ENCODE results near the gene GREB1.

Gene GREB1

DNA sequence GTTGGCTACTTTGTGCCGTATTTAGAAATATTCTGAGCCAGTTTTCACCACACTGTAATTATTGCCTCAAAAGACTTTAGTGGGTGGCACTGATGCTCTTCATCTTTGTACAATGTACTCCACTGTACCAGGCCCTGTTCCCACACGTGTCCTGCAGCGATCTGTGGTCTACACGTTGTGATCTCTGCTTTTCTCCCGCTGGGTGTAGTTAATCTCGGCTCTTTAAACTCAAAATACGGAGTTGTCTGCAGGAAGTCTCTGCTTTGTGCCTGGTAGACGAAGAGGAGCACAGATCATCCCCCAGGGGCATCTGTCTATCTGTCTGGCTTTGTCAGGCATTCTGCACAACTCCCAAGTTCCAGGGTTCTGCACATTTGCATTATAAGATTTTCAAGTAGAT lies 12.1 kb upstream of the GREB1 start:
- H3K9ac ChIP-seq, result no peak overlapping the region
- H3K4me2 ChIP-seq, result no peak overlapping the region
- H4K20me1 ChIP-seq (ENCODE audit: insufficient read depth), result no peaks in the 10 kb centered on the region
- TF ChIP-seq, protein P1, sequence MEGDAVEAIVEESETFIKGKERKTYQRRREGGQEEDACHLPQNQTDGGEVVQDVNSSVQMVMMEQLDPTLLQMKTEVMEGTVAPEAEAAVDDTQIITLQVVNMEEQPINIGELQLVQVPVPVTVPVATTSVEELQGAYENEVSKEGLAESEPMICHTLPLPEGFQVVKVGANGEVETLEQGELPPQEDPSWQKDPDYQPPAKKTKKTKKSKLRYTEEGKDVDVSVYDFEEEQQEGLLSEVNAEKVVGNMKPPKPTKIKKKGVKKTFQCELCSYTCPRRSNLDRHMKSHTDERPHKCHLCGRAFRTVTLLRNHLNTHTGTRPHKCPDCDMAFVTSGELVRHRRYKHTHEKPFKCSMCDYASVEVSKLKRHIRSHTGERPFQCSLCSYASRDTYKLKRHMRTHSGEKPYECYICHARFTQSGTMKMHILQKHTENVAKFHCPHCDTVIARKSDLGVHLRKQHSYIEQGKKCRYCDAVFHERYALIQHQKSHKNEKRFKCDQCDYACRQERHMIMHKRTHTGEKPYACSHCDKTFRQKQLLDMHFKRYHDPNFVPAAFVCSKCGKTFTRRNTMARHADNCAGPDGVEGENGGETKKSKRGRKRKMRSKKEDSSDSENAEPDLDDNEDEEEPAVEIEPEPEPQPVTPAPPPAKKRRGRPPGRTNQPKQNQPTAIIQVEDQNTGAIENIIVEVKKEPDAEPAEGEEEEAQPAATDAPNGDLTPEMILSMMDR (conservative IDR thresholded peaks at IDR 0.05; ENCODE audit: low read depth, low read length), result no peak
- no peak overlapping the region for H2AFZ ChIP-seq (ENCODE audit: low read depth)
- no peaks in the 10 kb centered on the region for H3K4me1 ChIP-seq (ENCODE audit: low read depth, poor library complexity, severe bottlenecking)
- no peak overlapping the region for H3K4me3 ChIP-seq (IDR thresholded peaks at IDR 0.05; ENCODE audit: insufficient read depth, low read depth, low read length)
- H3K36me3 ChIP-seq (ENCODE audit: insufficient read depth), result no peaks in the 10 kb centered on the region
- no peak overlapping the region for H3K27ac ChIP-seq
- no peaks in the 10 kb centered on the region for H3K79me2 ChIP-seq (ENCODE audit: insufficient read depth, low read depth)
- no peaks in the 10 kb centered on the region for H3K27me3 ChIP-seq (ENCODE audit: insufficient read depth, low read depth)

DNA sequence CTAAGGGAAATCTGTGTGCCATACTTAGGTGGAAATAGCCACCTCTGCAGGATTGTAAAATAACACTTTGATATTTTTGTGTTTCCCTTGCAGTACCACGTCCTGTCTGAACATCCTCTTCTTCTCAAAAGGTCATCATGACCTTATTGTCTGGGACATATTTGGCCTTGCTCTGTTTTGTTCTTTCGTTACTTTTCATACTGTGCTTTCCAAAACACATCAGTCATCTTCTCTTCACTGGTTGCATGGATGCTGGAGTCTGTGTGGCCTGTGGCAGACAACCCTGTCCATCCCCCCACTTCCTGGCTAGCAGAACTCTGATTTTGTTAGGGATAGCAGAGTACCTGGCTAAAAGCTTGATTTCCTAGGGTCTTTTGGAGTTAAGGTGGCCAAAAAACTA lies 9.4 kb upstream of the GREB1 start:
- Histone ChIP-seq H3K9ac (no peak overlapping the region), H3K4me3 (IDR thresholded peaks at IDR 0.05; ENCODE audit: insufficient read depth, low read depth, low read length) (no peak overlapping the region), H3K4me1 (ENCODE audit: low read depth, poor library complexity, severe bottlenecking) (no peaks in the 10 kb centered on the region), H2AFZ (ENCODE audit: low read depth) (no peak overlapping the region), H3K27ac (no peak overlapping the region), H3K79me2 (ENCODE audit: insufficient read depth, low read depth) (no peaks in the 10 kb centered on the region), H4K20me1 (ENCODE audit: insufficient read depth) (no peaks in the 10 kb centered on the region), H3K27me3 (ENCODE audit: insufficient read depth, low read depth) (no peaks in the 10 kb centered on the region), H3K36me3 (ENCODE audit: insufficient read depth) (no peaks in the 10 kb centered on the region), H3K4me2 (no peak overlapping the region)
- TF ChIP-seq, protein P1 (conservative IDR thresholded peaks at IDR 0.05; ENCODE audit: low read depth, low read length), result no peak

DNA sequence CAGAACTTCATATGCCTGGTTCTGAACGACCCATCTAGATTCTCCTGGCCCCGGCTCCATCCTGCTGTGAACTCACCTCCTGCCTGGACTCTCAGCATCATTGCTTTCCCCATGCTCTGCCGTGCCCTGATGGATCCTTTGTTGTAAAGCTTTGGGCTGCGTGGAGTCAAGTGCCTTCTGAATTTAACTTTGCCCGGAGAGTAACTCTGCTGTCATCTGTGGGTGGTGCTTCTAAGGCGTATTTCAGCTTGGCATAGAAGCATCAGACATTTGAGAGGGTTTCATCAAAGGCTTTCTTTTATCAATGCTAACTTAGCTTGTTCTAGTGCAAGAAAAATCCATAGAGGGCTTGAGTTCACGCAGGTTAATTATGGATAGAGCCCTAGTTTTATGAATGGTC lies 8.1 kb upstream of the GREB1 start:
- no peaks in the 10 kb centered on the region for H4K20me1 ChIP-seq (ENCODE audit: insufficient read depth)
- H3K9ac ChIP-seq, result no peak overlapping the region
- no peak overlapping the region for H2AFZ ChIP-seq (ENCODE audit: low read depth)
- no peaks in the 10 kb centered on the region for H3K4me1 ChIP-seq (ENCODE audit: low read depth, poor library complexity, severe bottlenecking)
- no peaks in the 10 kb centered on the region for H3K27me3 ChIP-seq (ENCODE audit: insufficient read depth, low read depth)
- H3K4me2 ChIP-seq, result no peak overlapping the region
- TF ChIP-seq, protein P1 (conservative IDR thresholded peaks at IDR 0.05; ENCODE audit: low read depth, low read length), result no peak
- no peak overlapping the region for H3K4me3 ChIP-seq (IDR thresholded peaks at IDR 0.05; ENCODE audit: insufficient read depth, low read depth, low read length)
- H3K36me3 ChIP-seq (ENCODE audit: insufficient read depth), result no peaks in the 10 kb centered on the region
- no peak overlapping the region for H3K27ac ChIP-seq
- no peaks in the 10 kb centered on the region for H3K79me2 ChIP-seq (ENCODE audit: insufficient read depth, low read depth)

DNA sequence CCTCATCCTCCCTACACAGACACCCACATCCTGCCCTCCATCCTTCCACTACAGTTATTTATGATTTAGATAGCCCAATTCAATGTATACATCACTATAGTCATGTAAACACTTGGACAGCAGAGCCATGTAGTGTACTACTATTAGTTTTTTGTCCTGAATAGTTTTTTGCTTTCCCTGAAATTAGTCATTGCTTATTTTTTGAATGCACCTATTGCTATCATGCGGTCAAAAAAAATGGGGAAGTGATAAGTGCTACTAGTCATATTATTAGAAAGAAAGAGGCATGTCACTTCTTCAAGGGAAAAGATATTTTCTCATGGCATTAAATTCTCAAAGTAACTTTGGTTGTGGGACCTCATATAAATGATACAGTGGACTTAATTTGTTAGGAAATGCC lies 6.8 kb upstream of the GREB1 start:
- no peak overlapping the region for H3K4me3 ChIP-seq (IDR thresholded peaks at IDR 0.05; ENCODE audit: insufficient read depth, low read depth, low read length)
- H4K20me1 ChIP-seq (ENCODE audit: insufficient read depth), result no peaks in the 10 kb centered on the region
- no peak overlapping the region for H3K4me2 ChIP-seq
- H3K27me3 ChIP-seq (ENCODE audit: insufficient read depth, low read depth), result no peaks in the 10 kb centered on the region
- H3K27ac ChIP-seq, result no peak overlapping the region
- H3K79me2 ChIP-seq (ENCODE audit: insufficient read depth, low read depth), result no peaks in the 10 kb centered on the region
- TF ChIP-seq, protein P1 (conservative IDR thresholded peaks at IDR 0.05; ENCODE audit: low read depth, low read length), result no peak
- no peaks in the 10 kb centered on the region for H3K36me3 ChIP-seq (ENCODE audit: insufficient read depth)
- no peak overlapping the region for H2AFZ ChIP-seq (ENCODE audit: low read depth)
- peaks cover 5% of the 10 kb centered on the region for H3K4me1 ChIP-seq (ENCODE audit: low read depth, poor library complexity, severe bottlenecking)
- H3K9ac ChIP-seq, result no peak overlapping the region

DNA sequence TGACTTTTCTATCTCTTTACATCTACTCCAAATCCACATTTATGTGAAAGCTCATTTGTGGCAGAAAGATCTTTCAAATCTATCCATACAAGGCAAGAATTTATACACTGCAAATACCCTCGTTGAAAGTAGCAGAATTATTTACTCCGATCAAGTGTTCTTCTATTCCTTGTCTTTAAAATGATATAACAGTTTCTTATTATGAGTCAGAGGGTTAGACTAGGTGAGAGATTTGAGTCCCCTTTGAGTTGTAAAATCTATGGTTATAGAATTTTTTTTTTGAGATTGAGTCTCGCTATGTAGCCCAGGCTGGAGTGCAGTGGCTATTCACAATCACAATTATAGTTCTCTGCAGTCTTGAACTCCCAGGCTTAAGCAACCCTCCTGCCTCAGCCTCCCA lies 5.6 kb upstream of the GREB1 start:
- Histone ChIP-seq H3K4me2 (no peak overlapping the region), H2AFZ (ENCODE audit: low read depth) (no peak overlapping the region), H3K79me2 (ENCODE audit: insufficient read depth, low read depth) (no peaks in the 10 kb centered on the region), H3K4me1 (ENCODE audit: low read depth, poor library complexity, severe bottlenecking) (peaks cover 15% of the 10 kb centered on the region), H3K9ac (no peak overlapping the region), H3K27me3 (ENCODE audit: insufficient read depth, low read depth) (no peaks in the 10 kb centered on the region), H3K4me3 (IDR thresholded peaks at IDR 0.05; ENCODE audit: insufficient read depth, low read depth, low read length) (no peak overlapping the region), H3K27ac (no peak overlapping the region), H3K36me3 (ENCODE audit: insufficient read depth) (no peaks in the 10 kb centered on the region), H4K20me1 (ENCODE audit: insufficient read depth) (no peaks in the 10 kb centered on the region)
- TF ChIP-seq, protein P1 (conservative IDR thresholded peaks at IDR 0.05; ENCODE audit: low read depth, low read length), result no peak

Data from KMS-11 (cell line).